Measurements from ENCODE around the gene CRYGC. TPM values are rescaled to one million over a fixed set of nuclear protein-coding genes. Genes with fewer than 3 reads are reported as not detected.
A peak's percentile ranks its signal among the peaks of the same experiment; 100 is the strongest.

The CRYGC gene
- total and polyA plus RNA-seq, 2 of the 13 experiments (the other 11 are each of a cell fraction or from before 2014, with no cell fraction given) = 0.20 to 0.27 TPM

- TF ChIP-seq HNF4G (IDR thresholded peaks at IDR 0.05; ENCODE audit: borderline replicate concordance, low read depth, low read length) (peak; percentile 82), HNF4G (CRISPR knock-in tag; IDR thresholded peaks at IDR 0.05; ENCODE audit: borderline replicate concordance, low read depth) (peak; percentile 68; the same call in 1 of the 2 replicates), ZBTB34 (CRISPR knock-in tag; IDR thresholded peaks at IDR 0.05) (no peak), SIX4 (CRISPR knock-in tag; IDR thresholded peaks at IDR 0.05) (no peak), ZNF501 (CRISPR knock-in tag; IDR thresholded peaks at IDR 0.05) (peak; percentile 56; the same call in 1 of the 2 replicates), HNRNPLL (IDR thresholded peaks at IDR 0.05; ENCODE audit: low read depth, low read length, poor library complexity, severe bottlenecking) (no peak), FOXO1 (CRISPR knock-in tag; IDR thresholded peaks at IDR 0.05) (0 out of 2 replicates have a peak, but pooled peaks have one; percentile 26), RELA (CRISPR knock-in tag; IDR thresholded peaks at IDR 0.05) (no peak), ZNF781 (CRISPR knock-in tag; IDR thresholded peaks at IDR 0.05; ENCODE audit: borderline replicate concordance, not compliant biosample characterization) (no peak), ZNF740 (CRISPR knock-in tag; IDR thresholded peaks at IDR 0.05) (no peak), RXRB (CRISPR knock-in tag; IDR thresholded peaks at IDR 0.05; ENCODE audit: borderline replicate concordance) (peak; percentile 54; the same call in 1 of the 2 replicates), UBTF (CRISPR knock-in tag; IDR thresholded peaks at IDR 0.05) (no peak), ZSCAN20 (CRISPR knock-in tag; IDR thresholded peaks at IDR 0.05; ENCODE audit: borderline replicate concordance) (no peak), ZNF512 (CRISPR knock-in tag; IDR thresholded peaks at IDR 0.05) (no peak), SUZ12 (IDR thresholded peaks at IDR 0.05; ENCODE audit: low read depth, low read length) (no peak), DMAP1 (CRISPR knock-in tag; IDR thresholded peaks at IDR 0.05) (peak; percentile 47; the same call in 1 of the 2 replicates), CC2D1A (CRISPR knock-in tag; IDR thresholded peaks at IDR 0.05) (no peak), NFE2 (CRISPR knock-in tag; IDR thresholded peaks at IDR 0.05) (no peak), ZNF235 (CRISPR knock-in tag; IDR thresholded peaks at IDR 0.05; ENCODE audit: borderline replicate concordance) (no peak), CBFB (CRISPR knock-in tag; IDR thresholded peaks at IDR 0.05) (no peak), ZNF10 (CRISPR knock-in tag; IDR thresholded peaks at IDR 0.05; ENCODE audit: borderline replicate concordance, low read depth) (no peak), ZNF556 (CRISPR knock-in tag; IDR thresholded peaks at IDR 0.05; ENCODE audit: borderline replicate concordance) (0 out of 2 replicates have a peak, but pooled peaks have one; percentile 8), CERS6 (CRISPR knock-in tag; IDR thresholded peaks at IDR 0.05) (no peak)
Observed at GRCh38 chr2:208129744-208130711, at the start of gene CRYGC (continued).

Data from HepG2 (cell line).